ENCODE measurements around the gene COQ2. TPM values are rescaled to one million over a fixed set of nuclear protein-coding genes. Genes with fewer than 3 reads are reported as not detected.
"Not testable (repeated sequence)": the region's sequence is repeated elsewhere in the genome, so short reads cannot be mapped to it uniquely, and the experiment has no call there.

COQ2 gene
- total RNA-seq, 6 experiments from 2014 or later: 15.4 to 23.2 (median 20.6) TPM

GRCh38 chr4:83281307-83281706 is 3.3 kb downstream of the COQ2 start:
- no peak overlapping the region; the same call in 1 of the 2 replicates for H3K4me3 Mint-ChIP-seq
- TF ChIP-seq CTCF (IDR thresholded peaks at IDR 0.05): no peak
- peaks cover 9% of the 10 kb centered on the region; the same call in 1 of the 2 replicates for H3K36me3 Mint-ChIP-seq (ENCODE audit: low read depth)
- no peak overlapping the region for H3K27ac Mint-ChIP-seq
- no peak for DNase-seq
- no peaks in the 10 kb centered on the region for H3K9me3 Mint-ChIP-seq
- no peaks in the 10 kb centered on the region; the same call in 1 of the 2 replicates for H3K27me3 Mint-ChIP-seq (ENCODE audit: insufficient read depth)
- H3K4me1 Mint-ChIP-seq (ENCODE audit: low read depth): peaks cover 67% of the 10 kb centered on the region

- no peak for TF ChIP-seq CTCF (IDR thresholded peaks at IDR 0.05)
- Mint-ChIP-seq H3K27me3 (ENCODE audit: insufficient read depth) (no peaks in the 10 kb centered on the region), H3K4me1 (ENCODE audit: low read depth) (peaks cover 42% of the 10 kb centered on the region), H3K4me3 (peak overlapping the region; percentile 18), H3K36me3 (ENCODE audit: low read depth) (peaks cover 20% of the 10 kb centered on the region; the same call in 1 of the 2 replicates), H3K27ac (peak overlapping the region; percentile 22; the same call in 1 of the 2 replicates), H3K9me3 (no peaks in the 10 kb centered on the region)
- DNase-seq: peak; percentile 44
These were observed 8.1 kb downstream of the COQ2 start for GRCh38 chr4:83276299-83277040.

- H3K4me1 Mint-ChIP-seq (ENCODE audit: low read depth): peaks cover 39% of the 10 kb centered on the region
- not testable (repeated sequence) for H3K9me3 Mint-ChIP-seq, H3K27ac Mint-ChIP-seq
These were observed 10.7 kb downstream of the COQ2 start for GRCh38 chr4:83273926-83274325.

GRCh38 chr4:83272900-83273299 is 11.7 kb downstream of the COQ2 start:
- no peak overlapping the region for H3K27ac Mint-ChIP-seq
- no peak for TF ChIP-seq CTCF (IDR thresholded peaks at IDR 0.05)
- peaks cover 49% of the 10 kb centered on the region for H3K4me1 Mint-ChIP-seq (ENCODE audit: low read depth)
- no peak overlapping the region for H3K4me3 Mint-ChIP-seq
- no peaks in the 10 kb centered on the region for H3K27me3 Mint-ChIP-seq (ENCODE audit: insufficient read depth)
- no peaks in the 10 kb centered on the region for H3K9me3 Mint-ChIP-seq
- H3K36me3 Mint-ChIP-seq (ENCODE audit: low read depth): peaks cover 14% of the 10 kb centered on the region; the same call in 1 of the 2 replicates
- no peak for DNase-seq

More at GRCh38 chr4:83273926-83274325, 10.7 kb downstream of the COQ2 start:
- not testable (repeated sequence) for H3K27me3 Mint-ChIP-seq (ENCODE audit: insufficient read depth); DNase-seq; H3K4me3 Mint-ChIP-seq
- H3K36me3 Mint-ChIP-seq (ENCODE audit: low read depth): peaks cover 18% of the 10 kb centered on the region; the same call in 1 of the 2 replicates

- Mint-ChIP-seq H3K36me3 (ENCODE audit: low read depth) (peaks cover 9% of the 10 kb centered on the region; the same call in 1 of the 2 replicates), H3K4me1 (ENCODE audit: low read depth) (peaks cover 18% of the 10 kb centered on the region), H3K9me3 (no peaks in the 10 kb centered on the region), H3K27me3 (ENCODE audit: insufficient read depth) (no peaks in the 10 kb centered on the region), H3K4me3 (no peak overlapping the region), H3K27ac (no peak overlapping the region)
- no peak for DNase-seq
- TF ChIP-seq CTCF (IDR thresholded peaks at IDR 0.05): no peak
These were observed 15.3 kb downstream of the COQ2 start for GRCh38 chr4:83269256-83269655.

GRCh38 chr4:83268491-83268890 is 16.1 kb downstream of the COQ2 start:
- Mint-ChIP-seq H3K36me3 (ENCODE audit: low read depth) (peaks cover 9% of the 10 kb centered on the region; the same call in 1 of the 2 replicates), H3K27ac (no peak overlapping the region), H3K27me3 (ENCODE audit: insufficient read depth) (no peaks in the 10 kb centered on the region), H3K9me3 (no peaks in the 10 kb centered on the region), H3K4me1 (ENCODE audit: low read depth) (peaks cover 18% of the 10 kb centered on the region), H3K4me3 (no peak overlapping the region)
- TF ChIP-seq CTCF (IDR thresholded peaks at IDR 0.05): no peak
- DNase-seq: no peak
